SU-DHL-6 (cell line): ENCODE measurements around the gene RNF152.

Source experiments
- H2AFZ ChIP-seq: fragments of 200-600 bp; sonication (generic); 2 replicates; pipeline ENCODE4 v1.6.1; 2014; ENCODE audit warnings: low read depth, mild to moderate bottlenecking, moderate library complexity, mixed read lengths, antibody characterized with exemption, low read length; ENCODE audit not compliant: severe bottlenecking
- H3F3A ChIP-seq: fragments of 200-600 bp; shearing (Covaris generic); 2 replicates; pipeline ENCODE4 v1.6.0; 2016; ENCODE audit warnings: antibody characterized with exemption, mild to moderate bottlenecking; ENCODE audit not compliant: insufficient read depth
- H3K27ac ChIP-seq: fragments of 200-600 bp; sonication (generic); 2 replicates; pipeline ENCODE4 v1.5.1; 2016; ENCODE audit warnings: low read depth, mild to moderate bottlenecking, low read length, moderate library complexity, mixed read lengths
- H3K27me3 ChIP-seq: fragments of 200-600 bp; sonication (generic), shearing (Covaris generic); 2 replicates; pipeline ENCODE4 v1.6.0; 2014; ENCODE audit warnings: mild to moderate bottlenecking, low read length
- H3K36me3 ChIP-seq: fragments of 200-600 bp; sonication (generic); 2 replicates; pipeline ENCODE4 v1.6.1; 2014; ENCODE audit warnings: mild to moderate bottlenecking, low read length, mixed read lengths
- H3K4me2 ChIP-seq: fragments of 300-600, 200-600 bp; shearing (Covaris generic), sonication (generic); 2 replicates; pipeline ENCODE4 v1.6.0; 2014; ENCODE audit warnings: low read length, low read depth, mild to moderate bottlenecking; ENCODE audit not compliant: poor library complexity, severe bottlenecking
- H3K4me3 ChIP-seq: fragments of 200-600 bp; sonication (generic); 2 replicates; pipeline ENCODE4 v1.5.1; 2014; ENCODE audit warnings: antibody characterized with exemption, low read length, mild to moderate bottlenecking, mixed read lengths; ENCODE audit not compliant: insufficient read depth, poor library complexity, severe bottlenecking
- H3K79me2 ChIP-seq: fragments of 200-600 bp; sonication (generic); 2 replicates; pipeline ENCODE4 v1.6.1; 2014; ENCODE audit warnings: mild to moderate bottlenecking, low read length, moderate library complexity; ENCODE audit not compliant: insufficient read depth
- H3K9ac ChIP-seq: fragments of 200-600 bp; sonication (generic); 2 replicates; pipeline ENCODE4 v1.7.0; 2014; ENCODE audit warnings: mild to moderate bottlenecking, low read length
- H3K9me2 ChIP-seq: fragments of 200-600 bp; sonication (generic); replicated peaks from 2 replicates; pipeline ENCODE4 v1.6.1; 2014; ENCODE audit warnings: low read length; ENCODE audit not compliant: insufficient read depth
- H3K9me3 ChIP-seq: fragments of 200-600 bp; sonication (generic); 2 replicates; pipeline ENCODE4 v1.6.1; 2014; ENCODE audit warnings: low read length, mixed read lengths; ENCODE audit not compliant: insufficient read depth
- H4K20me1 ChIP-seq: fragments of 200-600 bp; sonication (generic); 2 replicates; pipeline ENCODE4 v1.6.1; 2014; ENCODE audit warnings: low read depth, mild to moderate bottlenecking, antibody characterized with exemption, low read length, moderate library complexity, mixed read lengths
- CTCF ChIP-seq: fragments of 200-600 bp; sonication (generic); IDR thresholded peaks from one replicate; pipeline ENCODE4 v1.5.1; 2017; ENCODE audit warnings: antibody characterized with exemption, mild to moderate bottlenecking, low read length, moderate library complexity; ENCODE audit not compliant: insufficient read depth, poor library complexity, severe bottlenecking
- EZH2phosphoT487 ChIP-seq: fragments of 200-600 bp; sonication (generic), shearing (Covaris generic); conservative IDR thresholded peaks from 2 replicates; pipeline ENCODE4 v1.6.1; 2018; ENCODE audit warnings: mild to moderate bottlenecking, antibody characterized with exemption, low read length, moderate library complexity, mixed read lengths

The RNF152 gene

GRCh38 chr18:61765097-61765496 lies 127.7 kb downstream of the RNF152 start:
- H2AFZ ChIP-seq, result no peak overlapping the region
- no peak overlapping the region for H3K4me3 ChIP-seq
- H3F3A ChIP-seq, result no peaks in the 10 kb centered on the region
- TF ChIP-seq EZH2phosphoT487 (no peak), CTCF (no peak)
- H3K9ac ChIP-seq, result no peak overlapping the region
- no peak overlapping the region for H3K27ac ChIP-seq
- H3K9me2 ChIP-seq, result no peaks in the 10 kb centered on the region
- no peaks in the 10 kb centered on the region for H3K9me3 ChIP-seq
- no peaks in the 10 kb centered on the region for H3K79me2 ChIP-seq
- no peaks in the 10 kb centered on the region for H4K20me1 ChIP-seq
- H3K27me3 ChIP-seq, result no peaks in the 10 kb centered on the region
- H3K4me2 ChIP-seq, result no peak overlapping the region
- H3K36me3 ChIP-seq, result no peaks in the 10 kb centered on the region

GRCh38 chr18:61764381-61764780 lies 128.4 kb downstream of the RNF152 start:
- Histone ChIP-seq H4K20me1 (no peaks in the 10 kb centered on the region), H3K9ac (no peak overlapping the region), H3K9me2 (no peaks in the 10 kb centered on the region), H3K27me3 (no peaks in the 10 kb centered on the region), H2AFZ (no peak overlapping the region), H3K4me3 (no peak overlapping the region), H3K36me3 (no peaks in the 10 kb centered on the region), H3K4me2 (no peak overlapping the region), H3K27ac (no peak overlapping the region), H3K79me2 (no peaks in the 10 kb centered on the region), H3K9me3 (no peaks in the 10 kb centered on the region), H3F3A (no peaks in the 10 kb centered on the region)
- TF ChIP-seq CTCF, result no peak
- no peak for TF ChIP-seq EZH2phosphoT487

- Histone ChIP-seq H3K79me2 (no peaks in the 10 kb centered on the region), H3K9ac (no peak overlapping the region), H3K4me2 (no peak overlapping the region)
Measured at GRCh38 chr18:61761875-61762274, 130.9 kb downstream of the RNF152 start.

More at GRCh38 chr18:61761875-61762274, 130.9 kb downstream of the RNF152 start:
- H2AFZ ChIP-seq, result no peak overlapping the region
- H3F3A ChIP-seq, result no peaks in the 10 kb centered on the region
- H3K27ac ChIP-seq, result no peak overlapping the region
- H3K9me3 ChIP-seq, result no peaks in the 10 kb centered on the region
- TF ChIP-seq CTCF, result no peak
- TF ChIP-seq EZH2phosphoT487, result no peak
- H3K4me3 ChIP-seq, result no peak overlapping the region
- H3K9me2 ChIP-seq, result no peaks in the 10 kb centered on the region
- H3K27me3 ChIP-seq, result no peaks in the 10 kb centered on the region
- H4K20me1 ChIP-seq, result no peaks in the 10 kb centered on the region
- H3K36me3 ChIP-seq, result no peaks in the 10 kb centered on the region
